ENCODE measurements around the gene MUC5B. TPM values are rescaled to one million over a fixed set of nuclear protein-coding genes. Genes with fewer than 3 reads are reported as not detected.

MUC5B gene
- total RNA-seq, 1 donor, result not detected

DNA sequence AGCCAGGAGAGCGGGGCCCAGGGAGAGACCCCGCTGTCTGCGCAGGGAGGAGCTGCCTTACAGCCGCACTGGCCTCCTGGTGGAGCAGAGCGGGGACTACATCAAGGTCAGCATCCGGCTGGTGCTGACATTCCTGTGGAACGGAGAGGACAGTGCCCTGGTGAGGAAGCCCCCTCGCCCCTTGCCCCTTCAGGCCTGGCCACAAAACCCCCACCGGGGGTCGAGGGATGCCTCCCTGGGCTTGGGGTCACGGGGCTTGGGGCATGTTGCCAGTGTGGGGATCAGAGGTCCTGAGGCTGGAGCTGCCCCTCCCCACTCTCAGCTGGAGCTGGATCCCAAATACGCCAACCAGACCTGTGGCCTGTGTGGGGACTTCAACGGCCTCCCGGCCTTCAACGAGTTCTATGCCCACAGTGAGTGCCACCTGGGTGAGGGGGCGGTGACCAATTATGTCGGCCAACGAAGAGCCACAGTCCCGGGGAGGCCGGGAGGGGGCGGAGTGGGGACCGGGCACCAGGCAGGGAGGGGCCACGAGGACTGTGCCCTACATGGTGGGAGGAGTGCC lies 4.2 kb downstream of the MUC5B start:
- H3K4me3 ChIP-seq (ENCODE audit: low read depth, low read length), result no peak overlapping the region
- TF ChIP-seq, protein P1, sequence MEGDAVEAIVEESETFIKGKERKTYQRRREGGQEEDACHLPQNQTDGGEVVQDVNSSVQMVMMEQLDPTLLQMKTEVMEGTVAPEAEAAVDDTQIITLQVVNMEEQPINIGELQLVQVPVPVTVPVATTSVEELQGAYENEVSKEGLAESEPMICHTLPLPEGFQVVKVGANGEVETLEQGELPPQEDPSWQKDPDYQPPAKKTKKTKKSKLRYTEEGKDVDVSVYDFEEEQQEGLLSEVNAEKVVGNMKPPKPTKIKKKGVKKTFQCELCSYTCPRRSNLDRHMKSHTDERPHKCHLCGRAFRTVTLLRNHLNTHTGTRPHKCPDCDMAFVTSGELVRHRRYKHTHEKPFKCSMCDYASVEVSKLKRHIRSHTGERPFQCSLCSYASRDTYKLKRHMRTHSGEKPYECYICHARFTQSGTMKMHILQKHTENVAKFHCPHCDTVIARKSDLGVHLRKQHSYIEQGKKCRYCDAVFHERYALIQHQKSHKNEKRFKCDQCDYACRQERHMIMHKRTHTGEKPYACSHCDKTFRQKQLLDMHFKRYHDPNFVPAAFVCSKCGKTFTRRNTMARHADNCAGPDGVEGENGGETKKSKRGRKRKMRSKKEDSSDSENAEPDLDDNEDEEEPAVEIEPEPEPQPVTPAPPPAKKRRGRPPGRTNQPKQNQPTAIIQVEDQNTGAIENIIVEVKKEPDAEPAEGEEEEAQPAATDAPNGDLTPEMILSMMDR (IDR thresholded peaks at IDR 0.05; ENCODE audit: insufficient read depth, low read depth, low read length), result no peak
- DNase-seq (ENCODE audit: low read depth), result no peak

DNA sequence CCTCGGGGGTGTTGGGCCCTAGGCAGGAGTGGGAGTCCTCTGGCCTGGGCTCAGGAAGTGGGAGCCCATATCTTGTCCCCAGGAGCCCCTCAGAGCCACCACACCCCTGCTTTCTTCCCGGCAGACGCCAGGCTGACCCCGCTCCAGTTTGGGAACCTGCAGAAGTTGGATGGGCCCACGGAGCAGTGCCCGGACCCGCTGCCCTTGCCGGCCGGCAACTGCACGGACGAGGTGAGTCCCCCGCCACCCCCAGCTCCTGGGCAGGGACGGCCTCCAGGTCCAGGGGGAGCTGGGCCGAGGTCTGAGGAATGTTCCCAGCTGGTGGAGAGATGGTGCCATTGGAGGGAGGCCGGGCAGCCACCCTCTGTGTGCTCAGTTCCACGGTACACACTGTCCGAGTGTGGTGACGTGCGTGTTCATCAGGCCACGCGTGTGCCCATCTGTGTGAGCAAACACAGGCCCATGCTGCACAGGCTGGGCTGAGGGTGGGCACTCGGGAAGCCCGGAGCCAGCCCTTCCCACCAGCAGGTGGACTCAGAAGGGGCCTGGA lies 4.8 kb downstream of the MUC5B start:
- DNase-seq (ENCODE audit: low read depth), result no peak
- TF ChIP-seq, protein P1 (IDR thresholded peaks at IDR 0.05; ENCODE audit: insufficient read depth, low read depth, low read length), result no peak
- no peak overlapping the region for H3K4me3 ChIP-seq (ENCODE audit: low read depth, low read length)

DNA sequence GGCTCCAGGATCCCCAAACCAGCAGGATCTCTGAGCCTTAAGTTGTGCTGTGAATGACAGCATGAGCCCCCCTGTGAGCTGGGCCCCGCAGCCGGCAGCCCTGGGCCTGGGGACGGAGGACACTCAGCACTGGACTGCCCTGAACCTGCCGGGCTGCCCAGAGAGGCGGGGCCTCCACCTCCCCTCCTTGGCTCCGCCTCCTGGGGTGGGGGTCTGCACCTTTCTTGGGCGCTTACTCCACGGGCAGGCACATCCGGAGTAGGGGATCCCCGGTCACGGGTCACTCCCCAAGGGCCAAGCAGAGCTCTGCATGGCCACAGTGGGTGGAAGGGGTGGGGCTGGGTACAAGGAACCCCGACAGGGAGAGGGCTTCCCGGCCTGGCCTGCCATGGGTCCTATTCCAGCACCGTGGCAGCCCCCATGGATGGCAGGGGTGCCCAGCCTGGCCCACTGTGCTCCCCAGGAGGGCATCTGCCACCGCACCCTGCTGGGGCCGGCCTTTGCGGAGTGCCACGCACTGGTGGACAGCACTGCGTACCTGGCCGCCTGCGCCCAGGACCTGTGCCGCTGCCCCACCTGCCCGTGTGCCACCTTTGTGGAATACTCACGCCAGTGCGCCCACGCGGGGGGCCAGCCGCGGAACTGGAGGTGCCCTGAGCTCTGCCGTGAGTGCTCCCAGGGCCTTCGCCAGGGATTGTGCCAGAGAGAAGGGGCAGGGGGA lies 5.4 kb downstream of the MUC5B start:
- TF ChIP-seq, protein P1 (IDR thresholded peaks at IDR 0.05; ENCODE audit: insufficient read depth, low read depth, low read length), result no peak
- no peak overlapping the region for H3K4me3 ChIP-seq (ENCODE audit: low read depth, low read length)
- no peak for DNase-seq (ENCODE audit: low read depth)

DNA sequence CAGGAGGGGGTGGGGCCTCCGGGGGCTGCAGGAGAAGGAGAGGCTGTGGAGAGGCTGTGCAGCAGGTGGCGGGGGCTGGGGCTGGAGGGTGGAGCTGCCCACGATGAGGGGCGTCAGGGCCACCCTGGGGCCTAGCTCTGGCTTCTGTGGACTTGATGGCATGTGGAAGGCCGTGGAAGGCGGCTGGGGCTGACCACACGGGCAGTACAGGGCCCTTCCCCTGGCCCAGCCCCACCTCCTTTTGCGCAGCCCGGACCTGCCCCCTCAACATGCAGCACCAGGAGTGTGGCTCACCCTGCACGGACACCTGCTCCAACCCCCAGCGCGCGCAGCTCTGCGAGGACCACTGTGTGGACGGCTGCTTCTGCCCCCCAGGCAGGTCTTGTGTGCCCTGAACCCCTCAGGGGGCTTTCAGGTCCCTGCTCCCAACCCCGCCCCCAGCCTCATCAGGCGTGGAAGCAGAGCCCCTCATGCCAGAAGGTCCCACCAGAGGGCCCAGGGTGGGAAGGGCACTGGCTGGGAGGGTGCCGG lies 6.1 kb downstream of the MUC5B start:
- TF ChIP-seq, protein P1 (IDR thresholded peaks at IDR 0.05; ENCODE audit: insufficient read depth, low read depth, low read length), result no peak
- H3K4me3 ChIP-seq (ENCODE audit: low read depth, low read length), result no peak overlapping the region
- DNase-seq (ENCODE audit: low read depth), result no peak

DNA sequence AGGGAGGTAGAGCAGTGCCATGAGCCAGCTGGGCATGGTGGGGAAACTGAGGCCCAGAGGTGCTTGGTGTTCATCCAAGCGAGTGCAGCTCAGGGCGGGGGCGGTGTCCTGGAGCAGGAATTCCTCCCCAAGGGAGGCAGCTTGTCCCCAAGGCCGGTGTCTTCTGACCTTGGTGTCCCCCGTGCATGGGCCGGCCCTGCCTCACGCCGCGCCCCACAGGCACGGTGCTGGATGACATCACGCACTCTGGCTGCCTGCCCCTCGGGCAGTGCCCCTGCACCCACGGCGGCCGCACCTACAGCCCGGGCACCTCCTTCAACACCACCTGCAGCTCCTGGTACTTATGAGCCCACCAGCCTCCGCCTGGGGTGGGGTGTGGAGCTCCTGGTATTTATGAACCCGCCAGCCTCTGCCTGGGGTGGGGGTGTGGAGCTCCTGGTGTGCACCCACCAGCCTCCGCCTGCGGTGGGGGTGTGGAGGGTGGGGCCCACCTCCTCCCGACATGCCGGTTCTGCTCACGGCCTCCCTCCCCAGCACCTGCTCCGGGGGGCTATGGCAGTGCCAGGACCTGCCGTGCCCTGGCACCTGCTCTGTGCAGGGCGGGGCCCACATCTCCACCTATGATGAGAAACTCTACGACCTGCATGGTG lies 6.7 kb downstream of the MUC5B start:
- DNase-seq (ENCODE audit: low read depth), result no peak
- no peak overlapping the region for H3K4me3 ChIP-seq (ENCODE audit: low read depth, low read length)
- TF ChIP-seq, protein P1 (IDR thresholded peaks at IDR 0.05; ENCODE audit: insufficient read depth, low read depth, low read length), result no peak

DNA sequence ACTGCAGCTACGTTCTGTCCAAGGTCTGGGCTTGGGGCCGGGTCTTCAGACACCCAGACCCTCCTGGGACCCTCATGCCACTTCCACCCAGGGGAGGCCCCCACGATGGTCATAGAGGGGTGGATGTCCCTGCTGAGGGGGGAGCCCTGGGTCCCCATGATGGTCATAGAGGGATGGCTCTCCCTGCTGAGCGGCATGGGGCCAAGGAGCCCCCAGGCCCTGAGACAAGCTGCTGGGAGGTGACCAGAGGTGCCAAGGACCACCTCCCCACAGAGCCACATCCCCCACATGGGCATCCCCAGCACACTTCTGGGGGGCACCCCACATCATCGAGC lies 7.2 kb downstream of the MUC5B start:
- H3K4me3 ChIP-seq (ENCODE audit: low read depth, low read length), result no peak overlapping the region
- TF ChIP-seq, protein P1 (IDR thresholded peaks at IDR 0.05; ENCODE audit: insufficient read depth, low read depth, low read length), result no peak
- no peak for DNase-seq (ENCODE audit: low read depth)
